Stimulated activated naive CD8-positive, alpha-beta T cell treated with anti-CD3 and anti-CD28 coated beads, Interleukin-15, Interleukin-2, amounts not matched to agents 100 U/mL and 50 U/mL, for 24 hours (primary cell): ENCODE measurements around the gene ARHGAP45.
"Not testable (repeated sequence)": the region's sequence is repeated elsewhere in the genome, so short reads cannot be mapped to it uniquely, and the experiment has no call there.

Source experiments
- ATAC-seq: fragments of 150-1000 bp; cut with Tn5 transposase; one replicate; pipeline ENCODE4 v1.10.0; 2021
- DNase-seq: peaks from one replicate; pipeline ENCODE4 v3.0.0; 2021

ARHGAP45 gene

GRCh38 chr19:1105008-1105872 lies 38.3 kb downstream of the ARHGAP45 start:
- no peak for DNase-seq
- no peak for ATAC-seq

- ATAC-seq: no peak
Measured at GRCh38 chr19:1105873-1106840, 39.2 kb downstream of the ARHGAP45 start.

GRCh38 chr19:1106841-1107660 lies 40.1 kb downstream of the ARHGAP45 start:
- no peak for DNase-seq
- ATAC-seq: no peak

More at GRCh38 chr19:1105873-1106840, 39.2 kb downstream of the ARHGAP45 start:
- no peak for DNase-seq

- no peak for ATAC-seq
- DNase-seq: no peak
Measured at GRCh38 chr19:1107661-1108261, 40.8 kb downstream of the ARHGAP45 start.

GRCh38 chr19:1108291-1109031 lies 41.5 kb downstream of the ARHGAP45 start:
- ATAC-seq (no peak), DNase-seq (no peak)

- no peak for ATAC-seq
- DNase-seq: no peak
Measured at GRCh38 chr19:1109032-1109551, 42.1 kb downstream of the ARHGAP45 start.

GRCh38 chr19:1109697-1110671 lies 43.0 kb downstream of the ARHGAP45 start:
- ATAC-seq: no peak

GRCh38 chr19:1110809-1111640 lies 44.1 kb downstream of the ARHGAP45 start:
- ATAC-seq: no peak
- no peak for DNase-seq

More at GRCh38 chr19:1109697-1110671, 43.0 kb downstream of the ARHGAP45 start:
- no peak for DNase-seq

GRCh38 chr19:1111641-1112267 lies 44.8 kb downstream of the ARHGAP45 start:
- DNase-seq (no peak), ATAC-seq (no peak)

- ATAC-seq: no peak
- DNase-seq: peak; percentile 37
Measured at GRCh38 chr19:1112268-1113029, 45.5 kb downstream of the ARHGAP45 start.

- peak; percentile 92 for DNase-seq
- peak; percentile 73 for ATAC-seq
Measured at GRCh38 chr19:1113030-1113985, 46.3 kb downstream of the ARHGAP45 start.

GRCh38 chr19:1113986-1114483 lies 47.1 kb downstream of the ARHGAP45 start:
- ATAC-seq (no peak), DNase-seq (no peak)

- not testable (repeated sequence) for ATAC-seq, DNase-seq
Measured at GRCh38 chr19:1114728-1115127, 47.8 kb downstream of the ARHGAP45 start.

- no peak for DNase-seq
- ATAC-seq: no peak
Measured at GRCh38 chr19:1115646-1116420, 48.9 kb downstream of the ARHGAP45 start.
